Activated CD8-positive, alpha-beta memory T cell treated with anti-CD3 and anti-CD28 coated beads for 48 hours (primary cell): ENCODE data around the gene INTS6.

Experiments
- DNase-seq, 3 experiments: peaks; one replicate each; pipeline ENCODE4 v3.0.0-alpha.2; 2020; ENCODE audit warnings: low read depth in 2 of 3, low spot score in 2 of 3

Gene INTS6

DNA sequence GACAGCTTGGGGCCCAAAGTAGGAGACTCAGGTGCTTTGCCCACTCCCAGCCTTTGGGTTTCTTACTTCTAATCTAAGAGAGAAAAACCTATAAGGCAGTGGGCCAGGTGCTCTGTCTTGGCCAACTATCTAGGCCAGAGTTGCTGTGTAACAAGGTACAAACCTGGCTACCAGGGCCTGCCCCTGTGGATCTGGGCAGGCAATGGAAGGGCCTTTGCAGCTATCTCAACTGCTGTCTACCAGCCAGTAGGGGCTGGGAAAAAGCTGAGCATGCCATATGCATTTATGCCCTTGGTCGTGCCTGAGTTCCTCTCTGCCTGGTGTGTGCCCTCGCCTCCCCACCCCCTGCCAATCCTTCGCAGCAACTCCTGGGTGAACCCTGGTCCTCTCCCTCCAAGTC, 130.0 kb downstream of the INTS6 start:
- no peak for DNase-seq

DNA sequence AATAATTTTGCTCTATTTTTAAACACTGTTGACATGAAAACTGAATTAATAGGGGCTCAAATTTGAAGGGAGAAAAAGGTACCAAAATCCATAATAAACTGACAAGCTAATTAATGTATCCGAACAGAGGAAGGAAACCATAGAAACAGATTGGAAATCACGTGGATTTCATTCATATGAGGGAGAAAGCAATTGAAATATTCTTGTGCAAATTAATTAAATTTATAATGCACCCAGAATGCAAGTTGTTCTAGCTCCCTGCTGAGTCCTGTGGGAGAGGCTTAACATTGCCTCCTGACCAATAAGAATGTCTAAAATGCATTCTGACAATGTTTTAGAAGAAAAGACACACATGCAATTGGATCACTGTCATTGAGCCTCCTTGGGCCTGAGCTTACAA, 131.0 kb downstream of the INTS6 start:
- no peak for DNase-seq

DNA sequence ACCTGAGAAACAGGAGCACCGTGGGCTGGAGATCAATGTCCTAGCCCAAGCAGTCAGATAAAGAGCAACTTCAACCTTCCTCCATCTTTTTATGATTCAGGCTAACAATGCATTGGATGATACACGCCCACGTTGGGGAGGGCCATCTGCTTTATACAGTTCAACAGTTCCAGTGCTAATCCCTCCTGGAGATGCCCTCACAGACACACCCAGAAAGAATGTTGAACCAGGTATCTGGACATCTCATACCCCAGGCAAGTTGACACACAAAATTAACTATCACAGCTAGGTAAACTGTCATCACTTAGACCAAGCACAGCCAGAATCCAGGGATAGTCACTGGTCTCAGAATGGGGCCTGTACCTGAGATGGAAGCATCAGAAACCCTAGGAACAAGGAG, 134.0 kb downstream of the INTS6 start:
- no peak for DNase-seq

DNA sequence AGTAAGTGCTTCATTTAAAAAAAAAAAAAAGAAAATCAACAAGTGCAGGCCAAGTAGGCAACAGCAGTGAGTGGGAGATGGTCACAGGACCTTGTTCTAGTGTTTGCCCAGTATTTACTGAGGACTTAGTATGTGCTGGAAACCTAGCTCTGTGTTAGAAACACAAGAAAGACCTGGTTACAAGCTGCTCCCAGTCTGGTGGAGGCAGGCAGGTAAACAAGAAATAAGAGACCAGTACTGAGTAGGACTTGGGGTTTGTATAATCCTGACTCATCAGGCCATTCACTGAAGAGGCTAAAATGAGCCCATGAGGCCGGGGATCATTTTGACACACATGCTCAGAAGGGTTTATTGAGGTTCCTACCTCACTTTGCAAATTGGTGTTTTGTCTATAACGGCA, 134.8 kb downstream of the INTS6 start:
- DNase-seq = no peak

DNA sequence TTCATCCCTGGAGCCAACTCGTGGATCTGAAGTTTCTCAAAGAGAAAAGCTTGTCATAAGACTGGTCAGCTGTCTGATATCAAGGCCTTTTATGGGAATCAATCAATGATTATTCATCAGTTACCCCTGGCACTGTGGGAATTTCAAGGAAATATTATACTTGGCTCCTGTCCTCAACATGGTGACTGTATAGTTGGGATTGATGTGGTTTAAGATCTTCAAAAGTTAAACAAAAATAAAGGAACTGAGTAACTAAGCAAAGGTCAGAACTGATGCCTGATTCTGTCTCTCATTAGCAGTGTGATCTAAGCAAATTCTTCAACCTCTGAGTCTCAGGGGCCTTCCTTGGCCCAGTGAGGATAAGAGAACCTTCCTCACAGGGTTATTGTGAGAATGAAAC, 135.6 kb downstream of the INTS6 start:
- DNase-seq = no peak

DNA sequence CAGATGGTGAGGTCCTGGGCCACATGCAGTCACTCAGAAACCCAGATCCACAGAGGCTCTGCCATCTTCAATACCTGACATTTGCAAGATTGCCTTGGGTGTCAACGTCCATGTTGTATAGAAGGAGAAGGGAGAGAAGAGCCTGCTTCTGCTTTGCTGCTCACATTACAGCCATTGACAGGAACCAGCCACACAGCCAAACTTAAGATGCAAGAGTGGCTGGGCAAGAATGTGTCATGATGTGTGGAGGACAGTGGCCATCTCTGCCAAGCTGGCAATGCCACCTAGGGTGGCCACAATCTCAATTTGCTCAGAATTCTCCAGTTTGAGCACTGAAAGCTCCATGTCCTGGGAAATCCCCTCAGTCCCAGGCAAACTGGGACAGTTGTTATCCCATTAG, 139.2 kb downstream of the INTS6 start:
- DNase-seq = no peak

DNA sequence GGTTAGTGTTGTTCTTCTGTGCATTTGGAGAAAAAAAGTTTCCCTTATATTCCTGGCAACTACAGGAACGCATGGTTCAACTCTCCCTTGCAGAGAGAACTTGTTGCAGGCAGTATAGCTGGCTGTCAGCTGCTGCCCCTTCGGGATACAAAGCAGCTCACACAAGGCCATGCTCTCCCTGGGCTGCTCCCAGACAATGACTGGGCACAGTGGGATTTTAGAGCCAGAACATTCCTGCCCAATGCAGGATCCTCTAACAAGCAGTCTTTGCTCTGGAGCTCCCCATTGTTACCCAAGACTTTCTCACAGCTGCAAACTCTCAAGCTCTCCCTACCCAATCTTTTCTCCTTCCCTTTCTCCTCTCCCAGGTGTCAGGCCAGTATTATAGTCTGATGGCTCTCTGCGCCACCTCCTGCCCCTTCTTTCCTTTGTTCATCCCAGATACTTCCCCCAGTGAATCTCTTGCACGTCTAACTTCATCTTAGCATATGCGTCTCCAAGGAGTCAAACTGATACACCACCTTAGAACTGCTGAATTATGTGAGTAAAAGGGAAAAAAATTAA, 140.8 kb downstream of the INTS6 start:
- DNase-seq = no peak
